ENCODE data around the gene TRAM2.

Gene TRAM2

GRCh38 chr6:52564856-52565255 lies 12.0 kb downstream of the TRAM2 start:
- no peak for DNase-seq

DNA sequence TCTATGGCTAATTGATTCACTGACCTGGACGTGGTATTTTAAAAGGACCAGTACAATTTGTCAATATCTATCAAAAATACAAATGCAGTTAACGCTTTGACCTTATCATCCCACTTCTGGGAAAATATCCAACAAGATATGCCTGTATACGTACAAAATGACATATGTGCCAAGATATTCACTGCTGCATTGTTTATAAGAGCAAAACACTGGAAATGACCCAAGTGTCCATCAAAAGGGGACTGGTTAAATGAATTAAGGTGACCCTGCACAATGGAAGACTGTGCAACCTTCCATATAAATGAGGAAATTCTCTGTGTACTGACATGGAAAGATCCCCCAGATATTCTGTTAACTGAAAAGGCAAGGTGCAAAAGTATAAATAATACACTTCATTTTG lies 13.9 kb downstream of the TRAM2 start:
- no peak for DNase-seq

DNA sequence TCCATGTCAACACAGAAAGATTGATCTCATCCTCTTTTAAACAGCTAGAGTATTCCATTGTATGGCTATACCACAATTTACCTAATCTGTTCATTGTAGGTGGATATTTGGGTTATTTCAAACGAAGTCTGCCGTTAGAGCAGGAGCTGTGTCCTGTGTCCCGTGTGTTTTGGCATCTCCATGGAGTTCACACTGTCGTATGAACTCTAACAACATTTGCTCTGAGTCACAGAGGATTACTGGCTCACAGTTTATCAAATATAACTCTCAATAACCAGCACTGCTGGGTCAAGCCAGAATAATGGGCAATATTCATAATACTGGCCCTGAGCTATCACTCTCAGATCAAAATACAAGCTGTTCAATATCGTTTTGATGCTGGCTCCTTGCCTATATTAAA lies 16.4 kb downstream of the TRAM2 start:
- DNase-seq: no peak

- no peak for DNase-seq
These were observed 18.4 kb downstream of the TRAM2 start for GRCh38 chr6:52558266-52559000.

GRCh38 chr6:52557389-52558265 lies 19.2 kb downstream of the TRAM2 start:
- no peak for DNase-seq

GRCh38 chr6:52555518-52556233 lies 21.2 kb downstream of the TRAM2 start:
- DNase-seq: no peak

DNA sequence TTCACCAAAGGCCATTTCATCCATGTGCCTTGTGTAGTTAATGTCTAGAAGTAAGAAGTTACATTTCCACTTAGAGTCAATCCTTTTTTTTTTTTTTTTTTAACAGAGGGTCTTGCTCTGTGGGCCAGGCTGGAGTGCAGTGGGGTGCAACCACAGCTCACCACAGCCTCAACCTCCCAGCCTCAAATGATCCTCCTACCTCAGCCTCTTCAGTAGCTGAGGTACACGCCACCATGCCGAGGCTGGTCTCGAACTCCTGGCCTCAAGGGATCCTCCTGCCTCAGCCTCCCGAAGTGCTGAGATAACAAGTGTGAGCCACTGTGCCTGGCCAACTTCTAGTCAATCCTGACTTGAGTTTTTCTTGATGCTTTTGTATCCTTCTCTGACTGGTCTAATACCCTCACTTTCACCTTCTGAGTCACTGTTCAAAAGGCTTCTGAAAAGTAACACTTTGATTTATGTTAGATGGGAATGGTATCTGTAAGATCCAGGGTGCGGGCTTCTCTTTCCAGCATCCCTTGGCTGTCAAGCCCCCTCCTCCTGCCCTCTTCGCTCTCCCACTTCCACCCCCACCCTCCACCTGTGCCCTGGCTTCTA lies 22.1 kb downstream of the TRAM2 start:
- no peak for DNase-seq

DNA sequence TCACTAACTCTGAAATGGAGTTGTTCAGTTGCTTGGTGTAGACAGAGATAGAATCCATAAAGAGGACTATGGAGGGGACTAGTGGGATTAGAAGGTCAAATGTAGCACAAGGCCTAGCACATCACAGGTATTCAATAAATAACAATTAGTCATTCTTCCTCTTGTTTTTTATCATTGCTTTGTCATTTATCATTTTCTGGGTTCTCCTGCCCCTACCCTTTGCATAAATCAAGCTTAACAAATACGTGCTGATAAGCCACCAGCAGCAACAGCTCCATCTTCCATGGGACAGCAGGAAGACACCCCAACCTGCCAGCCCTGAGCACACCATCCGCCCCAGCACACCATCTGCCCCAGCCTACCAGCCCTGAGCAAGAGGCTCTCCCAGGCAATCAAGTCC lies 23.1 kb downstream of the TRAM2 start:
- DNase-seq: no peak

DNA sequence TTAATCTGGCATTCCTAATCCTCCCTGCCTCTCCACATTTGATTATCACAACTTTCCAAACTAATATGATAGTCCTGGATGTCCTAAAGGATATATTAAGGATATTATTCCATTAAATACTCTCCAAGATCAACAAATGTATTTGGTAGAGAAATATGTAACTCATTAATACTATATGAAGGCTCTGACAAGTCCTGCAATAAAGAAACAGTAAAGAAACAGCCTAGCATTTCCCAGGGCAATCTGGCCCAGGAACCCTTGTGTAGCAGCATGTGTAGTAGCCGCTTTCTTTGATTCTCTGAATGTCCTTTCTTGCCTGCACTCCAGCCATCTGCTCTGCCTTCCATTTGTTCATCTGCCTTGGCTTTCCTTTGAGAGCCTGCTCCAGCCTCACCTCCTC lies 23.7 kb downstream of the TRAM2 start:
- no peak for DNase-seq

DNA sequence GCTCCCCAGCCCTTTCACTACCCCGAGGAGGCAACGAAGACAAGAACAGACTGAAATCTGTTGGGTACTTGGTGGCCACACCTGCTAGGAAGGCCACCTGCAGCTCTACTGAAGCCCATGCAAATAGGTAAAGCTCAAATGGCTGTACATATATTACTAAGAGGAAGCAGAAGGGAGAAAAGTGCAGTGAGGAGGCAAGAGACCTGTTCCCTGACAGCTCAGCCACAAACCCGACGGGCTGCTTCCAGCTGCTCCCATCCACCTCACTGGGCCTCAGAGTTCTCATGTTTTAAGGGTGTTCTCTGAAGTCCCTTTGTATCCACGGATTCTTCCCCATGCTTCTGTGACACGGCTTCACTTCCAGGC lies 24.6 kb downstream of the TRAM2 start:
- DNase-seq: no peak

DNA sequence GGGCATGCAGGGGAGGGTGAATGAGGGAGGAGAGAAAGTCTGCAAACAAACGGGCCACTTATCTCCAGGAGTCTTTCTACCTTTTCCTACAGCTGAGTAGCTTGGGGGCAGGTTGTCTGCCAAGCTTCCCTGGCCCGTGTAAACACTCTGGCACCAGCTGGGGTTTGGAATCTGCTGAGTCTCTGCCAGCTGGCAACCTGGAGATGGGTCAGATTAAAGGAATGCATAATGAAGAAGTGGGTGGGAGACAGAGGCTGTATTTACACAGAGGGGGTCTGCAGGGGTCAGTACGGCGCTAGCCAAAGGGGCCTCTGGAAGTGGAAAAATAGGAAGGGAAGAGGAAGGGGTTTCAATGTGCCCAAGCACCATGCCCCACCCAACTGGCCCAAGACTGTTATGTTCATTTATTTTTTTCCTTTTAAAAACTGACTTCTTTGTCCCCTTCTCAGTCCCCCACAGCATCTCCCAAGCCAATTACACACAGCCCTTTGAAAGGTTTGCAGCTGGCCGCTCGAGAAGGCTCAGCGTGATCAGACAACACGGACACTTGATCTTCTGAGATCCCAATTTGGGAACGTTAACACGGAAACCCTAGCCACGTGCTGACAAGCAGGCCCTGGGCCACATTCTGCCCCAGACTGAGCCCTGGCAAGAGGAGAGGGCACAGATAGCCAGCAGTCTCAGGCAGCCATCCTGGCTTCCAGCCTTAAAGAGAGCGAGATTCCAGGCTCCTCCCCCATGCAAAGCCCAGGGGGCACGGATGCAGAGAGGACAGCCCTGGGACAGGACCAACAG lies 25.2 kb downstream of the TRAM2 start:
- DNase-seq: peak; percentile 85

- DNase-seq: no peak
These were observed 26.0 kb downstream of the TRAM2 start for GRCh38 chr6:52550870-52551269.

DNA sequence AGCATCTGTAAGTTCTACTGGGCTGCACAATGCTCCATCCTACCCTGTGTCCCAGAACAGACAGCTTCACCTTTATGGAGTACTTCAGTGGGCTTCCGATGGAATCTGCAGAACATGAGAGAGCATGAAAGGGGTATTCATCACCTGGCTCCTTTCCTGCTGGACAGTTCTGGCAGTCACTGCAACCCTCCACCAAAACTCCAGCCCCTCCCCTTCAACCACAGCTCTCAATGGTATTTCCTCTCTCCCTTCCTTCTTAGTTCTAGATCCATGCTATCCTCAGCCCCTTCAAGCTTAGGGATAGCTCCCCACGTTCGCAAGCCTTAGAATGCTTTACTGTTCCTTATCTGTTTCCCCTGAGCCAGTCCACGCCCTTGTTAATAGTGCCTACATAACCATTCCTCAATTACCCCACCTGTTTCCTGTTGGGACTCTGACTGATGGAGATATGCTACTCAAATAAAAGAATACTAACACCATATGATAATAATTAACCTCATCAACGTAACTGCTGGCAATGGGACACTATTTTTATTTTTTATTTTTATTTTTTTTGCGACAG lies 26.8 kb downstream of the TRAM2 start:
- DNase-seq: no peak

GRCh38 chr6:52549428-52549827 lies 27.4 kb downstream of the TRAM2 start:
- DNase-seq: no peak

- no peak for DNase-seq
These were observed 27.9 kb downstream of the TRAM2 start for GRCh38 chr6:52548999-52549398.

DNA sequence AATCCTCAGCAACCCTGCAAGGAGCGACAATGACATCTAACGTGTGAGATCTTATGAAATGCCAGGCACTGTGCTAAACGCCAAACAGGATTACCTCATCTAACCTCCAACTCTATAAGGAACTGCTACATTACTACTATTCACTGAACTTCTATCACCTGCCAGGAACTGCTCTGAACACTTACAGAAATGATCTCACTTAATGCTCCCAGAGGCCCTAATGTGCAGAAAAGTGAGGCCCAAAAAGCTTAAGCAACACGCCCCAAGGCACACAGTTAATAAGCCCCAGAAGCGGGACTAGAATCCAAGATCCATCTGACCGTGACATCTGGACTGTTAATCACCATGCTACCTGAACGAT lies 28.5 kb downstream of the TRAM2 start:
- no peak for DNase-seq

DNA sequence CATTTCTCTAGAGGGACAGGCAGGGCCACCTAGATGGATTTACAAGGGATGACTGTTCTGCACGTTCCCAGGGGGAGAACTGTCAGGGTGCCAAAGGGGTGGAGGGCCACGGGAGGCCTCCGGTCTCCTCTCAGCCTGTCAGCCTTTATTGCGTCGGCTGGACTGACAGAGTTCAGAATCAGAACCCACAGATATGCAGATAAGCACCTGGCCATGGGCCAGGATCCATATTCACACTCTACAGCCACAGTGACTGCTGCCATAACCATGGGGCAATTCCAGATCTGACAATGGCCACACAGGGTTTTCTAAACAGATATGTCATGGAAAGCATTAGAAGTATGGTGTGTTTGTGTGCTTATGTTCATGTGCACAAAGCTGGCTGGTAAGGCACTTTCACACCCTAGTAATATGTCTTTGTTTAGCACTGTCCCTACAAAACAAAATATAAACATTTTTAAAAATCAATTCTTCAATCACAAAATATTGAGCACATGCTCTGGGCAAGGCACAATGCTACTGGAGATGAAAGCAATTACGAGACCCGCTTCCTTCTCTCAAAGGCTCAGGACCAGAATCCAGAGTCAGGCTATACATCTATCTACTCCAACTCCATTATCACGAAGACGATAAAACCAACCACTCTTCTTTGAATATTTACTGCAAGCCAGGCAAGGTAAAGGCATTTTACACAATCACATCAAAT lies 29.1 kb downstream of the TRAM2 start:
- DNase-seq: no peak

GRCh38 chr6:52546678-52547077 lies 30.2 kb downstream of the TRAM2 start:
- DNase-seq: no peak

- no peak for DNase-seq
These were observed 30.7 kb downstream of the TRAM2 start for GRCh38 chr6:52546192-52546591.

- DNase-seq: no peak
These were observed 31.3 kb downstream of the TRAM2 start for GRCh38 chr6:52545406-52546119.

All from NCI-H1092 (cell line).